Measurements from ENCODE around the gene RAMP2.

DNA sequence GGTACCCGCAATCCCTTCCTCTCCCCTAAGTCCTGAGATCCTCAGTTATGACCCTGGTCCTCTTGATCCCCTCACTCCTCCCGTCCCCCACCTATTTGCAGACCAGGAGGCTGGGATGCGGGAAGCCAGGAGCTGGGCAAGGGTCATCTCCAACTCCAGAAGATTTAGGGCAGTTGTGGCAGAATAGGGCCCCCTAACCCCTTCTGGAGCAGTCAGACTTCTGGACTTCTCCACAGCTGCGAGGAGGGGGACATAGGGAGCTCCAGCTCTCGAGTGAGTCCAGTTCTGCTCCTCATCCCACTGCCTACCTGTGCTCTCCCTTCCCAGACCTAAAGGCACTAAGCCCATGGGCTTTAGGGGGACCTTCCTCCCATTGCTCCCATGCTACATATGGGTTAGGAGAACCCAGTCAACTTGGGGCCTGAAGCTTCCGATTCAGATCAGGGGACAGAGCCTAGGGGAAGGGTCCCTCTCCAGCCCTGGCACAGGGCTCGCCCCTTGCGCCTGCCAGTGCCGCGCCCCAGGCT lies 20.7 kb downstream of the RAMP2 start:
- TF ChIP-seq CTCF (IDR thresholded peaks at IDR 0.05) (no peak), POLR2AphosphoS5 (IDR thresholded peaks at IDR 0.05) (no peak)

Data from stomach (tissue), 4 donors.